ENCODE results near the gene SRMS.

DNA sequence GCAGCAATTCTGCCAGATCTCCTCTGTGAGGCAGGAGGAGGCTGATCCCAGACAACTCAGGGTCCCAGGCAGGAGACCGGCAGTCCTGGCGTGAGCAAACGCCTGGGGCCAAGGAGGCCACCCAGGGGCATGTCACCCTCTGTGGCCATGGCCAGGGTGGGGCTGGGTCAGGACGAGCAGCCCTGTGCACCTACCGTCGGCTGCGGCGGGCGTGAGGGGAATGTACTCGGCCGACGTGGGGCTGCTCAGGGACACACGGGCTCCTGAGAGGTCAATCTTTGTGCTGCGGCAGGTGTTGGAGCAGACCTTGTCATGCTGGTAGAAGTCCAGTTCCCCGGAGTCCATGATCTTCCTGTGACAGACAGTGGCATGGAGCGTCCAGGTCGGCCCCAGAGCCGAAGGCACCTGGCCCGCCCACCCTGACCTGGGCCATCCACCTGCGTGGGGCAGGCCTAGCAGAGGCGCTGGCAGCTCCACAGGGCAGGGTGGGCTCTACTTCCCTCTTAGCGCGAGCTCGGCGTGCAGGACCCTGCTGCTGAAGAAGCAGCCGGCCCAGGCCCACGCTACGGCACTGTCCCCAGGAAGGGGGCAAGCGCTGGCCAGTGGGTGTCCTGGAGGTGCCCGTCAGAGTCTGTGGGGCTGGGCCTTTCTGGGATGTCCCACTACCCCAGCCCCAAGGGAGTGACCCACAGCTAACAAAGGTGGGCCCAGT is 48.0 kb upstream of the SRMS start:
- TF ChIP-seq, protein P1, sequence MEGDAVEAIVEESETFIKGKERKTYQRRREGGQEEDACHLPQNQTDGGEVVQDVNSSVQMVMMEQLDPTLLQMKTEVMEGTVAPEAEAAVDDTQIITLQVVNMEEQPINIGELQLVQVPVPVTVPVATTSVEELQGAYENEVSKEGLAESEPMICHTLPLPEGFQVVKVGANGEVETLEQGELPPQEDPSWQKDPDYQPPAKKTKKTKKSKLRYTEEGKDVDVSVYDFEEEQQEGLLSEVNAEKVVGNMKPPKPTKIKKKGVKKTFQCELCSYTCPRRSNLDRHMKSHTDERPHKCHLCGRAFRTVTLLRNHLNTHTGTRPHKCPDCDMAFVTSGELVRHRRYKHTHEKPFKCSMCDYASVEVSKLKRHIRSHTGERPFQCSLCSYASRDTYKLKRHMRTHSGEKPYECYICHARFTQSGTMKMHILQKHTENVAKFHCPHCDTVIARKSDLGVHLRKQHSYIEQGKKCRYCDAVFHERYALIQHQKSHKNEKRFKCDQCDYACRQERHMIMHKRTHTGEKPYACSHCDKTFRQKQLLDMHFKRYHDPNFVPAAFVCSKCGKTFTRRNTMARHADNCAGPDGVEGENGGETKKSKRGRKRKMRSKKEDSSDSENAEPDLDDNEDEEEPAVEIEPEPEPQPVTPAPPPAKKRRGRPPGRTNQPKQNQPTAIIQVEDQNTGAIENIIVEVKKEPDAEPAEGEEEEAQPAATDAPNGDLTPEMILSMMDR (IDR thresholded peaks at IDR 0.05): no peak
- TF ChIP-seq POLR2A (IDR thresholded peaks at IDR 0.05): no peak
